K562 (cell line): Measurements from ENCODE around the gene PCDHB13.
"Not testable (repeated sequence)": the region's sequence is repeated elsewhere in the genome, so short reads cannot be mapped to it uniquely, and the experiment has no call there.

ENCODE experiments used
- BDP1 ChIP-seq: IDR thresholded peaks from 3 replicates; pipeline ENCODE4 v1.6.1; 2011; ENCODE audit not compliant: insufficient read length, insufficient read depth
- CBX1 ChIP-seq: sonication (generic); IDR thresholded peaks from 2 replicates; pipeline ENCODE4 v1.6.1; 2016; ENCODE audit warnings: antibody characterized with exemption, low read depth, mild to moderate bottlenecking
- HLTF ChIP-seq: fragments of 450-650 bp; IDR thresholded peaks from 2 replicates; pipeline ENCODE4 v1.6.1; 2016
- HNRNPUL1 ChIP-seq: fragments of 200-400 bp; formaldehyde crosslinking; IDR thresholded peaks from 2 replicates; pipeline ENCODE4 v1.6.1; 2017; ENCODE audit warnings: low read length
- KDM1A ChIP-seq, 2 experiments: fragments of 450-650 bp; IDR thresholded peaks; 2 replicates each; pipeline ENCODE4 v1.6.1; 2016; ENCODE audit warnings: mild to moderate bottlenecking in 2 of 2
- PML ChIP-seq: IDR thresholded peaks from 2 replicates; pipeline ENCODE4 v1.6.1; 2012; ENCODE audit warnings: low read length, inconsistent platforms
- RAD21 ChIP-seq, 2 experiments: fragments of 250-450 bp in 1 of 2; fragments of 450-650 bp in 1 of 2; sonication (Bioruptor Pico) in 1 of 2; formaldehyde crosslinking in 1 of 2; IDR thresholded peaks in 1 of 2; conservative IDR thresholded peaks in 1 of 2; 2 replicates each; pipeline versions ENCODE4 v1.4.0 to v1.8.0; 2020 to 2022; ENCODE audit warnings: mild to moderate bottlenecking in 2 of 2, moderate library complexity in 1 of 2
- RNF2 ChIP-seq: sonication (generic); IDR thresholded peaks from 2 replicates; pipeline ENCODE4 v1.6.1; 2016
- TAF1 ChIP-seq: IDR thresholded peaks from 2 replicates; pipeline ENCODE4 v1.6.1; 2011; ENCODE audit warnings: mild to moderate bottlenecking, low read length, moderate library complexity; ENCODE audit not compliant: insufficient read depth, control insufficient read depth, severe bottlenecking; ENCODE audit errors: extremely low read depth
- ZC3H4 ChIP-seq: sonication (generic); formaldehyde crosslinking; IDR thresholded peaks from 2 replicates; pipeline ENCODE4 v1.9.0; 2021; ENCODE audit warnings: missing genetic modification reagents, borderline replicate concordance
- ZFPM2 ChIP-seq: fragments of 250-450 bp; sonication (Bioruptor Pico); IDR thresholded peaks from 2 replicates; pipeline ENCODE4 v1.5.1; 2022; ENCODE audit warnings: mild to moderate bottlenecking
- ZSCAN29 ChIP-seq: fragments of 450-650 bp; IDR thresholded peaks from 2 replicates; pipeline ENCODE4 v1.6.1; 2017
- TF ChIP-seq, protein P1 (sequence below), 3 experiments: IDR thresholded peaks in 2 of 3; conservative IDR thresholded peaks in 1 of 3; 2 replicates each; pipeline ENCODE4 v1.5.1; 2011 to 2012; ENCODE audit warnings: low read length in 3 of 3, mild to moderate bottlenecking in 3 of 3, control low read depth in 2 of 3, improper control_type of control experiment in 1 of 3, inconsistent platforms in 1 of 3, low read depth in 1 of 3, mixed read lengths in 1 of 3, moderate library complexity in 1 of 3; ENCODE audit not compliant: insufficient read depth in 2 of 3
- TF ChIP-seq, protein P2 (sequence below): sonication (generic); formaldehyde crosslinking; IDR thresholded peaks from 2 replicates; pipeline ENCODE4 v1.8.1; 2022; ENCODE audit warnings: missing genetic modification reagents

DNA sequence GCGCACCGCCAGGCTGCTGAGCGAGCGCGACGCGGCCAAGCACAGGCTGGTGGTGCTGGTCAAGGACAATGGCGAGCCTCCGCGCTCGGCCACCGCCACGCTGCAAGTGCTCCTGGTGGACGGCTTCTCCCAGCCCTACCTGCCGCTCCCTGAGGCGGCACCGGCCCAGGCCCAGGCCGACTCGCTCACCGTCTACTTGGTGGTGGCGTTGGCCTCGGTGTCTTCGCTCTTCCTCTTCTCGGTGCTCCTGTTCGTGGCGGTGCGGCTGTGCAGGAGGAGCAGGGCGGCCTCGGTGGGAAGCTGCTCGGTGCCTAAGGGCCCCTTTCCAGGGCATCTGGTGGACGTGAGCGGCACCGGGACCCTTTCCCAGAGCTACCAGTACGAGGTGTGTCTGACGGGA is 12.1 kb upstream of the PCDHB13 start:
- TF ChIP-seq CBX1; ZFPM2 (CRISPR knock-in tag); BDP1; TAF1; ZC3H4 (CRISPR knock-in tag); RNF2; RAD21 (CRISPR knock-in tag; conservative IDR thresholded peaks at IDR 0.05 in 1 of 2, IDR thresholded peaks at IDR 0.05 in 1 of 2); ZSCAN29; HLTF; HNRNPUL1; KDM1A (IDR thresholded peaks at IDR 0.05); PML: not testable (repeated sequence)
- TF ChIP-seq, protein P1, sequence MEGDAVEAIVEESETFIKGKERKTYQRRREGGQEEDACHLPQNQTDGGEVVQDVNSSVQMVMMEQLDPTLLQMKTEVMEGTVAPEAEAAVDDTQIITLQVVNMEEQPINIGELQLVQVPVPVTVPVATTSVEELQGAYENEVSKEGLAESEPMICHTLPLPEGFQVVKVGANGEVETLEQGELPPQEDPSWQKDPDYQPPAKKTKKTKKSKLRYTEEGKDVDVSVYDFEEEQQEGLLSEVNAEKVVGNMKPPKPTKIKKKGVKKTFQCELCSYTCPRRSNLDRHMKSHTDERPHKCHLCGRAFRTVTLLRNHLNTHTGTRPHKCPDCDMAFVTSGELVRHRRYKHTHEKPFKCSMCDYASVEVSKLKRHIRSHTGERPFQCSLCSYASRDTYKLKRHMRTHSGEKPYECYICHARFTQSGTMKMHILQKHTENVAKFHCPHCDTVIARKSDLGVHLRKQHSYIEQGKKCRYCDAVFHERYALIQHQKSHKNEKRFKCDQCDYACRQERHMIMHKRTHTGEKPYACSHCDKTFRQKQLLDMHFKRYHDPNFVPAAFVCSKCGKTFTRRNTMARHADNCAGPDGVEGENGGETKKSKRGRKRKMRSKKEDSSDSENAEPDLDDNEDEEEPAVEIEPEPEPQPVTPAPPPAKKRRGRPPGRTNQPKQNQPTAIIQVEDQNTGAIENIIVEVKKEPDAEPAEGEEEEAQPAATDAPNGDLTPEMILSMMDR (IDR thresholded peaks at IDR 0.05 in 2 of 3, conservative IDR thresholded peaks at IDR 0.05 in 1 of 3; ENCODE audit: insufficient read depth in 2 of 3, low read depth in 1 of 3, low read length in 3 of 3) = not testable (repeated sequence)
- TF ChIP-seq, protein P2, sequence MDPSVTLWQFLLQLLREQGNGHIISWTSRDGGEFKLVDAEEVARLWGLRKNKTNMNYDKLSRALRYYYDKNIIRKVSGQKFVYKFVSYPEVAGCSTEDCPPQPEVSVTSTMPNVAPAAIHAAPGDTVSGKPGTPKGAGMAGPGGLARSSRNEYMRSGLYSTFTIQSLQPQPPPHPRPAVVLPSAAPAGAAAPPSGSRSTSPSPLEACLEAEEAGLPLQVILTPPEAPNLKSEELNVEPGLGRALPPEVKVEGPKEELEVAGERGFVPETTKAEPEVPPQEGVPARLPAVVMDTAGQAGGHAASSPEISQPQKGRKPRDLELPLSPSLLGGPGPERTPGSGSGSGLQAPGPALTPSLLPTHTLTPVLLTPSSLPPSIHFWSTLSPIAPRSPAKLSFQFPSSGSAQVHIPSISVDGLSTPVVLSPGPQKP (CRISPR knock-in tag) = not testable (repeated sequence)
